Activated T-cell treated with anti-CD3 and anti-CD28 coated beads for 1 hour (primary cell): Measurements from ENCODE around the gene SYNE3.

Source experiments
- DNase-seq: peaks from one replicate; pipeline ENCODE4 v3.0.0-alpha.2; 2020; ENCODE audit warnings: low read depth

SYNE3 gene

GRCh38 chr14:95540236-95540855 lies 23.9 kb upstream of the SYNE3 start:
- no peak for DNase-seq

GRCh38 chr14:95538801-95539509 lies 22.5 kb upstream of the SYNE3 start:
- no peak for DNase-seq

GRCh38 chr14:95537298-95538089 lies 21.0 kb upstream of the SYNE3 start:
- no peak for DNase-seq

GRCh38 chr14:95536671-95537070 lies 20.2 kb upstream of the SYNE3 start:
- no peak for DNase-seq

- no peak for DNase-seq
Measured at GRCh38 chr14:95536036-95536593, 19.7 kb upstream of the SYNE3 start.

- DNase-seq, result no peak
Measured at GRCh38 chr14:95535226-95536021, 19.0 kb upstream of the SYNE3 start.

- peak; percentile 93 for DNase-seq
Measured at GRCh38 chr14:95534299-95535225, 18.1 kb upstream of the SYNE3 start, which contains the start of gene GLRX5. GLRX5 (plus strand) TSS chr14:95535050; CDS start chr14:95535090, 40 bp downstream.

- no peak for DNase-seq
Measured at GRCh38 chr14:95533822-95534221, 17.4 kb upstream of the SYNE3 start.

- DNase-seq, result no peak
Measured at GRCh38 chr14:95533391-95533821, 17.0 kb upstream of the SYNE3 start.

- DNase-seq, result no peak
Measured at GRCh38 chr14:95531969-95532368, 15.5 kb upstream of the SYNE3 start.

- DNase-seq, result no peak
Measured at GRCh38 chr14:95531473-95531872, 15.0 kb upstream of the SYNE3 start.

GRCh38 chr14:95530473-95531276 lies 14.2 kb upstream of the SYNE3 start:
- DNase-seq, result no peak

GRCh38 chr14:95529216-95529615 lies 12.8 kb upstream of the SYNE3 start:
- DNase-seq, result no peak

GRCh38 chr14:95527387-95528002 lies 11.0 kb upstream of the SYNE3 start:
- DNase-seq, result no peak

GRCh38 chr14:95526483-95527386 lies 10.3 kb upstream of the SYNE3 start:
- DNase-seq, result no peak

GRCh38 chr14:95525999-95526398 lies 9.5 kb upstream of the SYNE3 start:
- no peak for DNase-seq

GRCh38 chr14:95524706-95525512 lies 8.5 kb upstream of the SYNE3 start:
- DNase-seq, result no peak
